GM18507 (cell line): Measurements from ENCODE around the gene LUZP2.
"Not testable (repeated sequence)": the region's sequence is repeated elsewhere in the genome, so short reads cannot be mapped to it uniquely, and the experiment has no call there.

Experiments used
- DNase-seq: peaks from one replicate; pipeline ENCODE4 v3.0.0; 2011; ENCODE audit warnings: low read depth; ENCODE audit not compliant: insufficient read length; ENCODE audit errors: extremely low spot score
- FAIRE-seq: peaks from 2 replicates; lab custom pipeline; 2011; peaks lifted over from hg19 to GRCh38; lab: Jason Lieb, UNC

Gene LUZP2

GRCh38 chr11:24872186-24872585 is 375.3 kb downstream of the LUZP2 start:
- FAIRE-seq = no peak
- DNase-seq = no peak

- DNase-seq = no peak
- no peak for FAIRE-seq
These were observed 375.9 kb downstream of the LUZP2 start for GRCh38 chr11:24872651-24873311.

GRCh38 chr11:24880962-24881361 is 384.1 kb downstream of the LUZP2 start:
- FAIRE-seq (no peak), DNase-seq (no peak)

- no peak for FAIRE-seq
- DNase-seq = no peak
These were observed 388.8 kb downstream of the LUZP2 start for GRCh38 chr11:24885580-24886173.

GRCh38 chr11:24886880-24887619 is 390.2 kb downstream of the LUZP2 start:
- no peak for FAIRE-seq
- DNase-seq = no peak

- FAIRE-seq = no peak
These were observed 393.6 kb downstream of the LUZP2 start for GRCh38 chr11:24890426-24890825.

GRCh38 chr11:24891845-24892492 is 395.1 kb downstream of the LUZP2 start:
- not testable (repeated sequence) for FAIRE-seq, DNase-seq

More at GRCh38 chr11:24890426-24890825, 393.6 kb downstream of the LUZP2 start:
- no peak for DNase-seq

- DNase-seq (no peak), FAIRE-seq (no peak)
These were observed 399.4 kb downstream of the LUZP2 start for GRCh38 chr11:24896118-24896835.

- FAIRE-seq (no peak), DNase-seq (no peak)
These were observed 403.7 kb downstream of the LUZP2 start for GRCh38 chr11:24900514-24900913.

GRCh38 chr11:24900960-24901549 is 404.2 kb downstream of the LUZP2 start:
- DNase-seq (no peak), FAIRE-seq (no peak)

GRCh38 chr11:24903555-24903954 is 406.7 kb downstream of the LUZP2 start:
- no peak for FAIRE-seq

GRCh38 chr11:24925091-24925490 is 428.2 kb downstream of the LUZP2 start:
- FAIRE-seq = no peak
- DNase-seq = no peak

More at GRCh38 chr11:24903555-24903954, 406.7 kb downstream of the LUZP2 start:
- DNase-seq = no peak

GRCh38 chr11:24932110-24933000 is 435.5 kb downstream of the LUZP2 start:
- DNase-seq = no peak
- no peak for FAIRE-seq

- FAIRE-seq = no peak
These were observed 438.0 kb downstream of the LUZP2 start for GRCh38 chr11:24934733-24935439.

GRCh38 chr11:24944891-24945290 is 448.0 kb downstream of the LUZP2 start:
- no peak for FAIRE-seq
- no peak for DNase-seq

More at GRCh38 chr11:24934733-24935439, 438.0 kb downstream of the LUZP2 start:
- no peak for DNase-seq

- FAIRE-seq (no peak), DNase-seq (no peak)
These were observed 452.6 kb downstream of the LUZP2 start for GRCh38 chr11:24949406-24949805.

- FAIRE-seq (no peak), DNase-seq (no peak)
These were observed 467.0 kb downstream of the LUZP2 start for GRCh38 chr11:24963852-24964251.

GRCh38 chr11:24965748-24966147 is 468.9 kb downstream of the LUZP2 start:
- DNase-seq = no peak

More at GRCh38 chr11:24965748-24966147, 468.9 kb downstream of the LUZP2 start:
- FAIRE-seq = no peak
